HepG2 (cell line): ENCODE results near the gene SCRG1. TPM values are rescaled to one million over a fixed set of nuclear protein-coding genes. Genes with fewer than 3 reads are reported as not detected.
A peak's percentile ranks its signal among the peaks of the same experiment; 100 is the strongest.

Source experiments
- ATAC-seq: fragments of 200-7000 bp; cut with Tn5 transposase; 3 replicates; pipeline ENCODE4 v1.9.1; 2020; ENCODE audit warnings: mild to moderate bottlenecking, moderate library complexity
- BruUV-seq: library from RNA; stranded (reverse); fragments of 400-500 nt; replicated peaks from 2 replicates; lab custom pipeline; 2021; lab: Mats Ljungman, UMichigan
- CTCF ChIA-PET: fragments of 300-600 bp; formaldehyde crosslinking; extraction: SDS; loops from one replicate; lab custom pipeline; 2021; ENCODE audit warnings: low total read pairs, inconsistent platforms, low intra/inter-chr PET ratio; lab: Yijun Ruan, JAX
- POLR2A ChIA-PET: fragments of 350-600 bp; sonication (Branson Sonifier 250); formaldehyde crosslinking; loops from one replicate; lab custom pipeline; 2020; ENCODE audit warnings: antibody characterized with exemption, inconsistent platforms; lab: Yijun Ruan, JAX
- DNase-seq: peaks from one replicate; pipeline ENCODE4 v3.0.0-alpha.2; 2015; ENCODE audit warnings: low spot score
- FAIRE-seq: peaks from 3 replicates; lab custom pipeline; 2011; peaks lifted over from hg19 to GRCh38; lab: Jason Lieb, UNC
- H2AFZ ChIP-seq: one replicate; pipeline ENCODE4 v1.6.1; 2011; ENCODE audit warnings: low read length, inconsistent platforms
- H3K27ac ChIP-seq: fragments of 300-600 bp; 3 replicates; pipeline ENCODE4 v1.8.0; 2011; ENCODE audit warnings: mixed run types, mild to moderate bottlenecking, mixed read lengths, low read length, inconsistent platforms; ENCODE audit not compliant: insufficient read depth; ENCODE audit errors: extremely low read length
- H3K27me3 ChIP-seq, 2 experiments: fragments of 200-600 bp in 1 of 2; 2 replicates in 1 of 2; 3 replicates in 1 of 2; pipeline versions ENCODE4 v1.6.0 to v1.8.0; 2011; ENCODE audit warnings: low read length in 2 of 2, mild to moderate bottlenecking in 2 of 2, moderate library complexity in 2 of 2, inconsistent platforms in 1 of 2; ENCODE audit not compliant: insufficient read depth in 2 of 2, control insufficient read depth in 1 of 2
- H3K36me3 ChIP-seq, 2 experiments: fragments of 200-600 bp in 1 of 2; replicated peaks in 1 of 2; 2 replicates in 1 of 2; 3 replicates in 1 of 2; pipeline versions ENCODE4 v1.5.1 to v1.8.0; 2011; ENCODE audit warnings: low read length in 2 of 2, inconsistent platforms in 1 of 2; ENCODE audit not compliant: insufficient read depth in 2 of 2, control insufficient read depth in 1 of 2
- H3K4me1 ChIP-seq: 2 replicates; pipeline ENCODE4 v1.5.1; 2012; ENCODE audit warnings: low read length, inconsistent platforms; ENCODE audit not compliant: insufficient read depth
- H3K4me2 ChIP-seq: 2 replicates; pipeline ENCODE4 v1.6.0; 2011; ENCODE audit warnings: low read depth, low read length, inconsistent platforms
- H3K4me3 ChIP-seq, 3 experiments: fragments of 200-600 bp in 1 of 3; sonication (generic), shearing (Covaris generic) in 1 of 3; replicated peaks in 1 of 3; 2 replicates each; pipeline ENCODE4 v1.5.1; 2011 to 2016; ENCODE audit warnings: low read length in 3 of 3, inconsistent platforms in 2 of 3, low read depth in 2 of 3, mild to moderate bottlenecking in 2 of 3, control low read depth in 1 of 3, mixed read lengths in 1 of 3; ENCODE audit not compliant: insufficient read depth in 1 of 3
- H3K79me2 ChIP-seq: one replicate; pipeline ENCODE4 v1.6.1; 2011; ENCODE audit warnings: low read length, inconsistent platforms; ENCODE audit not compliant: insufficient read depth
- H3K9ac ChIP-seq: 2 replicates; pipeline ENCODE4 v1.6.0; 2011; ENCODE audit warnings: mild to moderate bottlenecking, low read depth, low read length, inconsistent platforms; ENCODE audit not compliant: insufficient read depth
- H3K9me3 ChIP-seq: 2 replicates; pipeline ENCODE4 v1.5.1; 2012; ENCODE audit warnings: mild to moderate bottlenecking, low read length
- H4K20me1 ChIP-seq: 2 replicates; pipeline ENCODE4 v1.6.0; 2011; ENCODE audit warnings: inconsistent platforms, mild to moderate bottlenecking, low read length, moderate library complexity; ENCODE audit not compliant: insufficient read depth
- AGO1 ChIP-seq: fragments of 200-400 bp; formaldehyde crosslinking; IDR thresholded peaks from 2 replicates; pipeline ENCODE4 v1.6.1; 2017; ENCODE audit warnings: mild to moderate bottlenecking, low read depth, low read length, moderate library complexity; ENCODE audit not compliant: poor library complexity, severe bottlenecking
- CCAR2 ChIP-seq: fragments of 200-400 bp; formaldehyde crosslinking; optimal IDR thresholded peaks from 2 replicates; pipeline ENCODE3; 2018; ENCODE audit warnings: low read depth, mild to moderate bottlenecking, low read length, moderate library complexity
- ESRRA ChIP-seq: sonication (generic); formaldehyde crosslinking; IDR thresholded peaks from 2 replicates; pipeline ENCODE4 v1.5.1; 2020; ENCODE audit warnings: mild to moderate bottlenecking, low read depth, missing genetic modification reagents
- LCORL ChIP-seq, 2 experiments: fragments of 450-650 bp in 1 of 2; sonication (generic) in 1 of 2; formaldehyde crosslinking in 1 of 2; IDR thresholded peaks; 2 replicates each; pipeline versions ENCODE4 v1.5.0 to v1.6.1; 2017 to 2020; ENCODE audit warnings: antibody characterized with exemption in 1 of 2, missing genetic modification reagents in 1 of 2
- MEIS1 ChIP-seq: sonication (generic); formaldehyde crosslinking; IDR thresholded peaks from 2 replicates; pipeline ENCODE4 v1.9.0; 2021; ENCODE audit warnings: mild to moderate bottlenecking, missing genetic modification reagents, moderate library complexity, borderline replicate concordance
- NFIC ChIP-seq: IDR thresholded peaks from 2 replicates; pipeline ENCODE4 v1.6.1; 2012; ENCODE audit warnings: mild to moderate bottlenecking, low read length, inconsistent platforms
- RFX3 ChIP-seq: IDR thresholded peaks from 2 replicates; pipeline ENCODE4 v1.6.1; 2016; ENCODE audit warnings: missing biosample characterization, missing genetic modification reagents
- SMC3 ChIP-seq: IDR thresholded peaks from 2 replicates; pipeline ENCODE4 v1.6.1; 2011; ENCODE audit warnings: low read length, improper control_type of control experiment
- THAP11 ChIP-seq: IDR thresholded peaks from 2 replicates; pipeline ENCODE4 v1.6.1; 2016; ENCODE audit warnings: missing biosample characterization, missing genetic modification reagents
- WGBS: methylation state at CpG from one replicate; pipeline ENCODE4 v1.1.6; 2017; ENCODE audit warnings: low lambda C conversion rate; 5-methylcytosine and 5-hydroxymethylcytosine counted together
- in situ Hi-C: cut with HindIII; loops from 2 replicates; pipeline ENCODE4 v1.10.0; 2017; ENCODE audit warnings: low pct_unique_long_range_greater_than_20kb; ENCODE audit not compliant: extremely low pct_ligation_motif_present
- intact Hi-C: fragments of 100-400 bp; cut with micrococcal nuclease; formaldehyde crosslinking; loops from one replicate; pipeline ENCODE4 v1.10.0; 2022; ENCODE audit not compliant: unreplicated experiment
- polyA plus RNA-seq, 8 experiments: library from polyadenylated mRNA; depleted of rRNA in 3 of 8; stranded (reverse) in 7 of 8; unstranded in 1 of 8; fragments of >200 nt; fragmentation: Illumina TruSeq in 4 of 8; extraction: Trizol in 4 of 8; gene quantifications; 2 replicates each; pipeline versions ENCODE4 v1.2.1 to v1.2.3, GENCODE V29; 2011 to 2016; ENCODE audit warnings: low read depth in 4 of 8, missing spikeins in 1 of 8, mixed read lengths in 1 of 8; ENCODE audit not compliant: insufficient read depth in 1 of 8
- total RNA-seq, 5 experiments: library from RNA; depleted of rRNA; stranded (reverse); fragments of >200 nt; fragmentation: Illumina TruSeq; extraction: Trizol; gene quantifications; 2 replicates each; pipeline ENCODE4 v1.2.3, GENCODE V29; 2016; ENCODE audit warnings: low read depth in 1 of 5
- TF ChIP-seq, protein P1 (sequence below): sonication (generic); formaldehyde crosslinking; IDR thresholded peaks from 2 replicates; pipeline ENCODE4 v1.5.0; 2020; ENCODE audit warnings: mild to moderate bottlenecking, missing genetic modification reagents, moderate library complexity
- TF ChIP-seq, protein P2 (sequence below): sonication (generic); formaldehyde crosslinking; IDR thresholded peaks from 2 replicates; pipeline ENCODE4 v1.4.0; 2020; ENCODE audit warnings: mild to moderate bottlenecking, missing genetic modification reagents
- TF ChIP-seq, protein P3 (sequence below): sonication (generic); formaldehyde crosslinking; conservative IDR thresholded peaks from 2 replicates; pipeline ENCODE4 v1.8.0; 2022; ENCODE audit warnings: mild to moderate bottlenecking, moderate library complexity, missing genetic modification reagents

Gene SCRG1
- total and polyA plus RNA-seq, 2 of the 13 experiments (the other 11 are each of a cell fraction or from before 2014, with no cell fraction given), result not detected

DNA sequence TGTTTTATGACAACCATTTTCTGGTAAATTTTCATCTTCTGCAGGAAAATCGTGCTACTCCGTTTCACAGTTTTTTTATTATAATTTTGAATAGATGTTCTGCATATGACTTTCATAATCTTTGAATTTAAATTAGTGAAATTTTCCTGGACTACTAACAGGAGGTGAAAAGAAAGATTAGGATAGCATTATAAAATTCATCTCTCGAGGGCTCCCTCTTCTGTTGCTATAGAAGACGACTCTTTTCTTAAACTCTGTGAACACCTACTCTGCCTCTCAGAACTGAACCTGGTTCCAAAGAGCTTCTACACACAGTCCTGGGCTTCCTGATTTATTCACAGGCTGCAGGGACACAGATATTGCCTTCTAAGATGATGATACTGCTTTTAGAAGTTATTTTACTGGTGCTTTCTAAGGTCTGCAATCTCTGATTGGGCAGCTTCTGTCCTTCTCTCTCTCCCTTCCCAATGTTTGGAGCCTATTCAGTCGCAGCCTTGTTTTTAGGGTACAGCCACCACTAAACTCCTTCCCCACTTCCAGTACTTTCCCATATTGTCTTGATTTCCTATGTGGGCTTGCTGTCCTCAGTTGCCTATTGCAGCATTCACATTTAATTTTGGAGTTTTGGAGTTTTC lies 38.2 kb downstream of the SCRG1 start:
- Histone ChIP-seq H3K27me3 (no peaks in the 10 kb centered on the region; a peak in 1 of 5 replicates), H3K4me3 (no peak overlapping the region), H4K20me1 (no peaks in the 10 kb centered on the region), H3K9ac (no peak overlapping the region), H3K79me2 (no peaks in the 10 kb centered on the region), H3K4me1 (no peaks in the 10 kb centered on the region), H3K36me3 (no peaks in the 10 kb centered on the region), H3K27ac (no peak overlapping the region), H3K9me3 (no peaks in the 10 kb centered on the region), H2AFZ (no peak overlapping the region), H3K4me2 (0 out of 2 replicates have a peak overlapping the region, but pooled peaks have one; percentile 15)
- POLR2A ChIA-PET, result interaction anchor here (0.6 kb wide), 1 partner anchor 10 kb away, joined by 3 read pairs; the partner anchor contains the start of gene SAP30
- intact Hi-C loops (loop anchor here (1.0 to 2.0 kb wide), 2 partner anchors 41 to 72 kb away; no protein-coding TSS in a partner anchor), in situ Hi-C loops (no loop called here)
- DNase-seq (no peak), ATAC-seq (peak; percentile 82), FAIRE-seq (peak; percentile 48)
- BruUV-seq, result no TSS peak
- CTCF ChIA-PET, result interaction anchor here (2.1 kb wide), 1 partner anchor 42 kb away, joined by 8 read pairs; no protein-coding TSS in a partner anchor
- TF ChIP-seq SMC3 (peak; percentile 12; the same call in 1 of the 2 replicates), MEIS1 (CRISPR knock-in tag) (no peak)
- TF ChIP-seq, protein P1, sequence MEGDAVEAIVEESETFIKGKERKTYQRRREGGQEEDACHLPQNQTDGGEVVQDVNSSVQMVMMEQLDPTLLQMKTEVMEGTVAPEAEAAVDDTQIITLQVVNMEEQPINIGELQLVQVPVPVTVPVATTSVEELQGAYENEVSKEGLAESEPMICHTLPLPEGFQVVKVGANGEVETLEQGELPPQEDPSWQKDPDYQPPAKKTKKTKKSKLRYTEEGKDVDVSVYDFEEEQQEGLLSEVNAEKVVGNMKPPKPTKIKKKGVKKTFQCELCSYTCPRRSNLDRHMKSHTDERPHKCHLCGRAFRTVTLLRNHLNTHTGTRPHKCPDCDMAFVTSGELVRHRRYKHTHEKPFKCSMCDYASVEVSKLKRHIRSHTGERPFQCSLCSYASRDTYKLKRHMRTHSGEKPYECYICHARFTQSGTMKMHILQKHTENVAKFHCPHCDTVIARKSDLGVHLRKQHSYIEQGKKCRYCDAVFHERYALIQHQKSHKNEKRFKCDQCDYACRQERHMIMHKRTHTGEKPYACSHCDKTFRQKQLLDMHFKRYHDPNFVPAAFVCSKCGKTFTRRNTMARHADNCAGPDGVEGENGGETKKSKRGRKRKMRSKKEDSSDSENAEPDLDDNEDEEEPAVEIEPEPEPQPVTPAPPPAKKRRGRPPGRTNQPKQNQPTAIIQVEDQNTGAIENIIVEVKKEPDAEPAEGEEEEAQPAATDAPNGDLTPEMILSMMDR, result peak; percentile 30
- 15% methylated on average over 5 of the region's 5 CpGs for WGBS

DNA sequence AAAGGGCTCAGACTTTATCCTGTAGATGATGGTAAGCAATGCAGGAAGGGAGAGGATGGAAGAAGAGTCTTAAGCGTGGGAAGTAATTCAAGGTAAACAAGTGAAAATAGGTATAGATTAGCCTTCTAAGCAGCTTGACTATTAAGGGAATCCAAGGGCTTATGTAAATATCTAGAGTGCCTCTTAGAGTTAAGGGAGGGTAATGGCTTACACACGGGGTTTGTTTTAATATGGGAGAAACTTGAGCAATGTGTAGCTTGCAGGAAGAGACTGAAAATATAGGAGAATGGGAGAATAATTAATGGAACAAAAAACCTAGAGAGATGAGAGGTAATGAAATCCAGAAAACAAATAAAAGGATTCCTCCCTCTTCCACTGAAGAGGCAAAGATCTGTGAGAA lies 41.0 kb downstream of the SCRG1 start:
- TF ChIP-seq LCORL (IDR thresholded peaks at IDR 0.05) (no peak), LCORL (CRISPR knock-in tag; IDR thresholded peaks at IDR 0.05) (no peak), NFIC (no peak), THAP11 (CRISPR knock-in tag) (no peak), RFX3 (no peak), AGO1 (no peak), CCAR2 (no peak), ESRRA (CRISPR knock-in tag) (no peak)
- TF ChIP-seq, protein P2, sequence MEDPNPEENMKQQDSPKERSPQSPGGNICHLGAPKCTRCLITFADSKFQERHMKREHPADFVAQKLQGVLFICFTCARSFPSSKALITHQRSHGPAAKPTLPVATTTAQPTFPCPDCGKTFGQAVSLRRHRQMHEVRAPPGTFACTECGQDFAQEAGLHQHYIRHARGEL (CRISPR knock-in tag), result no peak
- TF ChIP-seq, protein P3, sequence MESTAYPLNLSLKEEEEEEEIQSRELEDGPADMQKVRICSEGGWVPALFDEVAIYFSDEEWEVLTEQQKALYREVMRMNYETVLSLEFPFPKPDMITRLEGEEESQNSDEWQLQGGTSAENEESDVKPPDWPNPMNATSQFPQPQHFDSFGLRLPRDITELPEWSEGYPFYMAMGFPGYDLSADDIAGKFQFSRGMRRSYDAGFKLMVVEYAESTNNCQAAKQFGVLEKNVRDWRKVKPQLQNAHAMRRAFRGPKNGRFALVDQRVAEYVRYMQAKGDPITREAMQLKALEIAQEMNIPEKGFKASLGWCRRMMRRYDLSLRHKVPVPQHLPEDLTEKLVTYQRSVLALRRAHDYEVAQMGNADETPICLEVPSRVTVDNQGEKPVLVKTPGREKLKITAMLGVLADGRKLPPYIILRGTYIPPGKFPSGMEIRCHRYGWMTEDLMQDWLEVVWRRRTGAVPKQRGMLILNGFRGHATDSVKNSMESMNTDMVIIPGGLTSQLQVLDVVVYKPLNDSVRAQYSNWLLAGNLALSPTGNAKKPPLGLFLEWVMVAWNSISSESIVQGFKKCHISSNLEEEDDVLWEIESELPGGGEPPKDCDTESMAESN (CRISPR knock-in tag), result no peak
- TF ChIP-seq, all 625 proteins: peak for 0
- Histone ChIP-seq H3K9me3 (no peaks in the 10 kb centered on the region), H3K27ac (no peak overlapping the region), H3K79me2 (no peaks in the 10 kb centered on the region), H3K27me3 (no peaks in the 10 kb centered on the region; a peak in 1 of 5 replicates), H2AFZ (no peak overlapping the region), H3K4me3 (no peak overlapping the region), H3K9ac (no peak overlapping the region), H3K4me2 (no peak overlapping the region), H4K20me1 (no peaks in the 10 kb centered on the region), H3K4me1 (no peaks in the 10 kb centered on the region), H3K36me3 (no peaks in the 10 kb centered on the region)
- no peak for FAIRE-seq
- no peak for DNase-seq
- in situ Hi-C loops (no loop called here), intact Hi-C loops (no loop called here)
- BruUV-seq, result no TSS peak
- ATAC-seq, result no peak
- ChIA-PET POLR2A (no interaction called here), CTCF (no interaction called here)
- 6% methylated on average over 2 of the region's 2 CpGs for WGBS
